Testis (tissue), 3 donors: ENCODE measurements around the gene HPS6. TPM values are rescaled to one million over a fixed set of nuclear protein-coding genes. Genes with fewer than 3 reads are reported as not detected.
A peak's percentile ranks its signal among the peaks of the same experiment; 100 is the strongest.

ENCODE experiments used
- DNase-seq: peaks from one replicate; pipeline ENCODE4 v3.0.0-alpha.2; 2019
- H3K27ac ChIP-seq, 2 donors: fragments of 200-600 bp; sonication (generic); one replicate each; pipeline ENCODE4 v1.5.1; 2019
- H3K27me3 ChIP-seq: fragments of 200-600 bp; sonication (generic); one replicate; pipeline ENCODE4 v1.5.1; 2019
- H3K36me3 ChIP-seq: fragments of 200-600 bp; sonication (generic); one replicate; pipeline ENCODE4 v1.5.1; 2017; ENCODE audit warnings: low read depth; ENCODE audit errors: missing control alignments
- H3K4me1 ChIP-seq: fragments of 200-600 bp; sonication (generic); one replicate; pipeline ENCODE4 v1.5.1; 2019
- H3K4me3 ChIP-seq, 2 donors: fragments of 200-600 bp; sonication (generic); one replicate each; pipeline ENCODE4 v1.5.1; 2017 to 2019
- H3K9me3 ChIP-seq: fragments of 200-600 bp; sonication (generic); one replicate; pipeline ENCODE4 v1.5.1; 2017
- POLR2A ChIP-seq: fragments of 450-650 bp; IDR thresholded peaks from one replicate; pipeline ENCODE4 v1.6.1; 2017; ENCODE audit warnings: antibody characterized with exemption, mild to moderate bottlenecking, moderate library complexity
- WGBS, 2 donors: methylation state at CpG; one replicate each; pipeline ENCODE4 v1.1.5; 2018; 5-methylcytosine and 5-hydroxymethylcytosine counted together
- intact Hi-C: fragments of 100-400 bp; cut with DNase I; formaldehyde crosslinking; loops from one replicate; pipeline ENCODE4 v1.15.1; 2023; ENCODE audit warnings: low total_unique reads
- polyA plus RNA-seq: library from polyadenylated mRNA; stranded (reverse); fragments of 350-450 nt; fragmentation: Illumina TruSeq; extraction: RNeasy Lipid Tissue Mini Kit (QIAGEN cat#74804); gene quantifications from one replicate; pipeline ENCODE4 v1.2.3, GENCODE V29; 2014; ENCODE audit warnings: low read depth, low replicate concordance; ENCODE audit not compliant: insufficient read depth
- total RNA-seq, 2 donors: library from RNA; depleted of rRNA; stranded (reverse); fragments of >200 nt; gene quantifications; one replicate each; pipeline ENCODE4 v1.2.3, GENCODE V29; 2016
- TF ChIP-seq, protein P1 (sequence below), 3 experiments: fragments of 450-650 bp in 2 of 3; fragments of 200-600 bp in 1 of 3; sonication (generic) in 1 of 3; IDR thresholded peaks; one replicate each; pipeline ENCODE4 v1.5.1; 2016 to 2019; ENCODE audit warnings: antibody characterized with exemption in 3 of 3, mild to moderate bottlenecking in 2 of 3, moderate library complexity in 1 of 3

Gene HPS6
- total and polyA plus RNA-seq, 3 donors from 2014 or later: 9.7 to 23.2 (median 19.6) TPM

DNA sequence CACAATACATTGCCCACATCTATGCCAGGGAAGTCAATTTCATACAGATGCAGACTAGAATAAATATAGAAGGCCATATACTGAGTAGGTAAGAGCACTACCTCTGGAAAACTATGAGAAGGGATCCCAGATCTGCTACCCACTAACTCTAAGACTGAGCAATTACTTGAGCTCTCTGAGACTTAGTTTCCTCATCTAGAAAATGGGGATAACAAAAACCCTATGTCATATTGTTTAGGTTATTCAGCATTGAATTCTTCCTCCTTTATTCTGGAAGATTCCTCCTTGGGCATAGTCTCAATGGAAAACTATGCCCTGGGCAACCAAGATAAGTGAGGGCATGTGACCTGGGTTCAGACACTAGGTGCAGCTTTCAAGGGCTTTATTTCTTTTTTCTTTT, 5.2 kb upstream of the HPS6 start:
- no peak for TF ChIP-seq POLR2A
- TF ChIP-seq, protein P1, sequence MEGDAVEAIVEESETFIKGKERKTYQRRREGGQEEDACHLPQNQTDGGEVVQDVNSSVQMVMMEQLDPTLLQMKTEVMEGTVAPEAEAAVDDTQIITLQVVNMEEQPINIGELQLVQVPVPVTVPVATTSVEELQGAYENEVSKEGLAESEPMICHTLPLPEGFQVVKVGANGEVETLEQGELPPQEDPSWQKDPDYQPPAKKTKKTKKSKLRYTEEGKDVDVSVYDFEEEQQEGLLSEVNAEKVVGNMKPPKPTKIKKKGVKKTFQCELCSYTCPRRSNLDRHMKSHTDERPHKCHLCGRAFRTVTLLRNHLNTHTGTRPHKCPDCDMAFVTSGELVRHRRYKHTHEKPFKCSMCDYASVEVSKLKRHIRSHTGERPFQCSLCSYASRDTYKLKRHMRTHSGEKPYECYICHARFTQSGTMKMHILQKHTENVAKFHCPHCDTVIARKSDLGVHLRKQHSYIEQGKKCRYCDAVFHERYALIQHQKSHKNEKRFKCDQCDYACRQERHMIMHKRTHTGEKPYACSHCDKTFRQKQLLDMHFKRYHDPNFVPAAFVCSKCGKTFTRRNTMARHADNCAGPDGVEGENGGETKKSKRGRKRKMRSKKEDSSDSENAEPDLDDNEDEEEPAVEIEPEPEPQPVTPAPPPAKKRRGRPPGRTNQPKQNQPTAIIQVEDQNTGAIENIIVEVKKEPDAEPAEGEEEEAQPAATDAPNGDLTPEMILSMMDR (IDR thresholded peaks at IDR 0.05): no peak
- Histone ChIP-seq H3K36me3 (no peaks in the 10 kb centered on the region), H3K9me3 (no peaks in the 10 kb centered on the region), H3K4me1 (no peaks in the 10 kb centered on the region), H3K27me3 (no peaks in the 10 kb centered on the region), H3K4me3 (no peak overlapping the region), H3K27ac (no peak overlapping the region)
- intact Hi-C loops: no loop called here
- no peak for DNase-seq

DNA sequence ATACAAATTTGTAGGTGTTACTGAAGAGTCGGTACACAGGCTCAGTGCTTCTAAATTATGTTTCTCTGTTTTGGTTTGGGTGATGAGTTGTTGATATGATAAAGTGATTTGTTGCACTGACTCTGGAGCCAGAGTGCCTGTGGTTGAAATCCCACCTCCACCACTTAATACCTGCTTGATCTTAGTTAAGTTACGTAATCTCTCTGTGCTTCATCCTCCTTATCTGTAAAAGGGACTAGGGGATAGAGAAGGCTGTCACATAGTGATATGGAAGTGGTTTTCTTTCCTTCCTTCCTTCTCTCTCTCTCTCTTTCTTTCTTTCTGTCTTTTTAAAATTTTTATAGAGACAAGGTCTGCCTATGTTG, 664 bp upstream of the HPS6 start:
- DNase-seq: no peak
- intact Hi-C loops: no loop called here
- H3K4me1 ChIP-seq: peaks cover 10% of the 10 kb centered on the region
- WGBS, 2 donors: 44 to 51% methylated on average over 2 of the region's 2 CpGs
- no peaks in the 10 kb centered on the region for H3K27me3 ChIP-seq
- H3K4me3 ChIP-seq: peak overlapping the region; percentile 93 to 94
- H3K27ac ChIP-seq: peak overlapping the region; percentile 81 to 90
- TF ChIP-seq POLR2A: no peak
- TF ChIP-seq, protein P1 (IDR thresholded peaks at IDR 0.05): no peak
- no peaks in the 10 kb centered on the region for H3K9me3 ChIP-seq
- no peaks in the 10 kb centered on the region for H3K36me3 ChIP-seq

DNA sequence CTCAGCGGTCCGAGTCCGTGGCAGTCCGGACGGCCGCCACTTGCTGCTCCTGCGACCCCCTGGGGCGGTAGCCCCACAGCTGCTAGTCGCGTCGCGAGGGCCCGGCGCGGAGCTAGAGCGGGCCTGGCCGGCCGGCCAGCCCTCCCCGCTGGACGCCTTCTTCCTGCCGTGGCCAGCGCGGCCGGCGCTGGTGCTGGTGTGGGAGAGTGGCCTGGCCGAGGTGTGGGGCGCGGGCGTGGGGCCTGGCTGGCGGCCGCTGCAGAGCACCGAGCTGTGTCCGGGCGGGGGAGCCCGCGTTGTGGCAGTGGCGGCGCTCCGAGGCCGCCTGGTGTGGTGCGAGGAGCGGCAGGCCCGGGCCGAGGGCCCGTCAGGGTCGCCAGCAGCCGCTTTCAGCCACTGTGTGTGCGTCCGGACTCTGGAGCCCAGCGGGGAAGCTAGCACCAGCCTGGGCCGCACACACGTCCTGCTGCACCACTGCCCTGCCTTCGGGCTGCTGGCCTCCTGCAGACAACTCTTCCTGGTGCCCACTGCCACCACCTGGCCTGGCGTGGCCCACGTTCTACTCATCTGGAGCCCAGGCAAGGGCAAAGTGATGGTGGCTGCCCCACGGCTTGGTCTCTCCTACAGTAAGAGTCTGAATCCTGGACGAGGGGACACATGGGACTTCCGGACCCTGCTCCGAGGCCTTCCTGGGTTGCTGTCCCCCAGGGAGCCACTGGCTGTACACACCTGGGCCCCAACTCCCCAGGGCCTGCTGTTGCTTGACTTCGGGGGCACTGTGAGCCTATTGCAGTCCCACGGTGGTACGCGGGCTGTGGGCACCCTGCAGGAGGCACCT, 631 bp downstream of the HPS6 start:
- Histone ChIP-seq H3K4me1 (peaks cover 10% of the 10 kb centered on the region), H3K4me3 (peak overlapping the region; percentile 93 to 94), H3K27ac (peak overlapping the region; percentile 81 to 90), H3K36me3 (no peaks in the 10 kb centered on the region), H3K9me3 (no peaks in the 10 kb centered on the region), H3K27me3 (no peaks in the 10 kb centered on the region)
- intact Hi-C loops: no loop called here
- WGBS, 2 donors: 0 to 9% methylated on average over 1 to 37 of the region's 63 CpGs
- DNase-seq: no peak
- TF ChIP-seq, protein P1 (IDR thresholded peaks at IDR 0.05): no peak
- TF ChIP-seq POLR2A: no peak

DNA sequence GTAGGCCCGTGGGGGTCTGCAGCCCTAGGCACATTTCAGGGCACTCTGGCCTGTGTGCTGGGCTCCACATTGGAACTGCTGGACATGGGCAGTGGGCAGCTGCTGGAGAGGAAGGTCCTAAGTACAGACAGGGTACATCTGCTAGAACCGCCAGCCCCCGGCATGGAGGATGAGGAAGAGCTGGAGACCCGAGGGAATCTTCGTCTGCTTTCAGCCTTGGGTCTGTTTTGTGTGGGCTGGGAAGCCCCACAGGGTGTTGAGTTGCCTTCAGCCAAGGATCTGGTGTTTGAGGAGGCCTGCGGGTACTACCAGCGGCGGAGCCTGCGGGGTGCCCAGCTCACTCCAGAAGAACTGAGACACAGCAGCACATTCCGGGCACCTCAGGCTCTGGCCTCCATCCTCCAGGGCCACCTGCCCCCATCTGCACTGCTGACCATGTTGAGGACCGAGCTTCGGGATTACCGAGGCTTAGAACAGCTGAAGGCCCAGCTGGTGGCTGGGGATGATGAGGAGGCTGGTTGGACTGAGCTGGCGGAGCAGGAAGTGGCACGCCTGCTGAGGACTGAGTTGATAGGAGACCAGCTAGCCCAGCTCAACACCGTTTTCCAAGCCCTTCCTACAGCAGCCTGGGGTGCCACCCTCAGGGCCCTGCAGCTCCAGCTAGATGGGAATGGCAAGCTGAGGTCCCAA, 1.4 kb downstream of the HPS6 start:
- DNase-seq: no peak
- Histone ChIP-seq H3K27ac (peak overlapping the region in 1 of 2 donors; percentile 90), H3K27me3 (no peaks in the 10 kb centered on the region), H3K4me3 (peak overlapping the region in 1 of 2 donors; percentile 93), H3K4me1 (peaks cover 10% of the 10 kb centered on the region), H3K36me3 (no peaks in the 10 kb centered on the region), H3K9me3 (no peaks in the 10 kb centered on the region)
- intact Hi-C loops: no loop called here
- 60 to 76% methylated on average over 1 to 16 of the region's 16 CpGs for WGBS, 2 donors
- TF ChIP-seq, protein P1 (IDR thresholded peaks at IDR 0.05): no peak
- no peak for TF ChIP-seq POLR2A
